HEK293T (cell line): Measurements from ENCODE around the gene NRXN2.
A peak's percentile ranks its signal among the peaks of the same experiment; 100 is the strongest.

Experiments used
- ARNT ChIP-seq: fragments of 450-650 bp; IDR thresholded peaks from 2 replicates; pipeline ENCODE4 v1.6.1; 2017; ENCODE audit warnings: mild to moderate bottlenecking
- BHLHE40 ChIP-seq: fragments of 450-650 bp; IDR thresholded peaks from 2 replicates; pipeline ENCODE4 v1.6.1; 2016; ENCODE audit warnings: mild to moderate bottlenecking, moderate library complexity, borderline replicate concordance
- CTBP1 ChIP-seq: fragments of 450-650 bp; IDR thresholded peaks from 2 replicates; pipeline ENCODE4 v1.6.1; 2016; ENCODE audit warnings: borderline replicate concordance
- FOXA1 ChIP-seq: fragments of 450-650 bp; IDR thresholded peaks from 2 replicates; pipeline ENCODE4 v1.6.1; 2016; ENCODE audit warnings: mild to moderate bottlenecking
- FOXM1 ChIP-seq: fragments of 450-650 bp; IDR thresholded peaks from 2 replicates; pipeline ENCODE4 v1.6.1; 2017; ENCODE audit warnings: mild to moderate bottlenecking, borderline replicate concordance
- HDGF ChIP-seq: fragments of 450-650 bp; IDR thresholded peaks from 2 replicates; pipeline ENCODE4 v1.6.1; 2017; ENCODE audit warnings: antibody characterized with exemption, borderline replicate concordance
- L3MBTL2 ChIP-seq: fragments of 450-650 bp; conservative IDR thresholded peaks from 2 replicates; pipeline ENCODE4 v1.6.1; 2016; ENCODE audit warnings: mild to moderate bottlenecking
- LEF1 ChIP-seq: fragments of 450-650 bp; IDR thresholded peaks from 2 replicates; pipeline ENCODE4 v1.6.1; 2017; ENCODE audit warnings: mild to moderate bottlenecking, borderline replicate concordance
- SP1 ChIP-seq: fragments of 450-650 bp; IDR thresholded peaks from 2 replicates; pipeline ENCODE4 v1.6.1; 2017
- SUZ12 ChIP-seq: fragments of 450-650 bp; IDR thresholded peaks from 2 replicates; pipeline ENCODE4 v1.6.1; 2016; ENCODE audit warnings: mild to moderate bottlenecking
- TARDBP ChIP-seq: fragments of 450-650 bp; IDR thresholded peaks from 2 replicates; pipeline ENCODE4 v1.6.1; 2016
- ZNF384 ChIP-seq: fragments of 450-650 bp; IDR thresholded peaks from 2 replicates; pipeline ENCODE4 v1.6.1; 2016

- TF ChIP-seq ARNT (no peak), FOXM1 (no peak), SUZ12 (no peak), SP1 (no peak), LEF1 (no peak), HDGF (no peak), BHLHE40 (no peak), TARDBP (no peak), CTBP1 (no peak), FOXA1 (no peak), L3MBTL2 (0 out of 2 replicates have a peak, but pooled peaks have one; percentile 17), ZNF384 (no peak)
These were observed 155.8 kb downstream of the NRXN2 start for GRCh38 chr11:64566915-64567891.
